ENCODE results near the gene CYP4F3. TPM values are rescaled to one million over a fixed set of nuclear protein-coding genes. Genes with fewer than 3 reads are reported as not detected.
"Not testable (repeated sequence)": the region's sequence is repeated elsewhere in the genome, so short reads cannot be mapped to it uniquely, and the experiment has no call there.

Gene CYP4F3
- total RNA-seq, 1 experiment from 2014 or later = 0.04 TPM

DNA sequence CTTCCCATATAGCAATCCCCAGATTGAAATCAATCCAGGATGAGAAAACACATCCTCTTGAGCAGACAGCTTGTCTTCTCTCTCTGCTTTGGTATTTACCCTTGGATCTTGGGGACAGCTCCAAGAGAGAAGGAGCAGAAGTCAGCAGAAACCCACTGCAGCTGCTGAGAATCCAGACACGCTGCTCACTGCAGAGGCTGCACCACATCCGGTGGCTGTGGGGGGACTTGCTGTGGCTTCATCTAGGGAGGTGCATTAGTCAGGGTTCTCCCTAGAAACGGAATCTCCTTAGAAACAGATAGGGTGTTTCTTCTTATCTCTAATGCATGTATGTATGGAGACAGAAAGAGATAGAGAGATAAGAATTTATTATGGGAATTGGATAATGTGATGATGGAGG is 34.9 kb downstream of the CYP4F3 start:
- TF ChIP-seq MYBL2 (CRISPR knock-in tag; IDR thresholded peaks at IDR 0.05) (no peak), ZBTB21 (CRISPR knock-in tag; IDR thresholded peaks at IDR 0.05; ENCODE audit: borderline replicate concordance) (no peak), ZBTB43 (CRISPR knock-in tag; IDR thresholded peaks at IDR 0.05) (no peak)
- TF ChIP-seq, protein P1, sequence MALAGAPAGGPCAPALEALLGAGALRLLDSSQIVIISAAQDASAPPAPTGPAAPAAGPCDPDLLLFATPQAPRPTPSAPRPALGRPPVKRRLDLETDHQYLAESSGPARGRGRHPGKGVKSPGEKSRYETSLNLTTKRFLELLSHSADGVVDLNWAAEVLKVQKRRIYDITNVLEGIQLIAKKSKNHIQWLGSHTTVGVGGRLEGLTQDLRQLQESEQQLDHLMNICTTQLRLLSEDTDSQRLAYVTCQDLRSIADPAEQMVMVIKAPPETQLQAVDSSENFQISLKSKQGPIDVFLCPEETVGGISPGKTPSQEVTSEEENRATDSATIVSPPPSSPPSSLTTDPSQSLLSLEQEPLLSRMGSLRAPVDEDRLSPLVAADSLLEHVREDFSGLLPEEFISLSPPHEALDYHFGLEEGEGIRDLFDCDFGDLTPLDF (CRISPR knock-in tag; IDR thresholded peaks at IDR 0.05) = no peak
- peaks cover 23% of the 10 kb centered on the region for H3K27me3 Mint-ChIP-seq (ENCODE audit: low read depth)
- ATAC-seq (no peak), DNase-seq (ENCODE audit: low spot score) (no peak)
- no peak overlapping the region for H3K27ac Mint-ChIP-seq
- no peaks in the 10 kb centered on the region for H3K4me1 Mint-ChIP-seq
- no peak overlapping the region for H3K4me3 Mint-ChIP-seq
- POLR2A ChIA-PET = no interaction called here
- CTCF ChIA-PET = no interaction called here
- H3K9me3 Mint-ChIP-seq = peaks cover 76% of the 10 kb centered on the region
- H3K36me3 Mint-ChIP-seq = peaks cover 48% of the 10 kb centered on the region

DNA sequence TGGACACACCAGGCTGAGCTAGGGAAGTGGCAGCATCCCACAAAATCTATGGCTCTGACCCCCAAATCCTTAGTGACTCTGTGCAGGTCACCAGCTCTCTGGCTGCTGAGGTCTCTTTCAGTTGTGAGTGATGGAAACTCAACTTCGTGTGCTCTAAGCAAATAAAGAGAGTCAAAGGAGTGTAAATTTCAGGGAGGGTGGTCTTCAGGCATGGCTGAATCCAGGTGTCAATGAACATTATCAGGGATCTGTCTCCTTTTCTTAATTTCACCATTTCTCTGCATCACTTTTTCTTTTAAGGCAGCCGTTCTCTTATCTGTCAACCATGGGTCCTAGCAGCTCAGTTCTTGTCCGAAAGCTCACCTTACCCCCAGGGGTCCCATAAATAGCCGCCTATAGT is 38.4 kb downstream of the CYP4F3 start:
- no peak for ATAC-seq
- Mint-ChIP-seq H3K36me3 (peaks cover 71% of the 10 kb centered on the region), H3K4me1 (no peaks in the 10 kb centered on the region), H3K27ac (no peak overlapping the region), H3K27me3 (ENCODE audit: low read depth) (peaks cover 31% of the 10 kb centered on the region), H3K4me3 (no peak overlapping the region), H3K9me3 (peaks cover 89% of the 10 kb centered on the region)
- POLR2A ChIA-PET = no interaction called here
- no peak for DNase-seq (ENCODE audit: low spot score)
- TF ChIP-seq ATF1 (CRISPR knock-in tag; IDR thresholded peaks at IDR 0.05) (no peak), SP1 (CRISPR knock-in tag; conservative IDR thresholded peaks at IDR 0.05) (no peak), ZNF423 (CRISPR knock-in tag; IDR thresholded peaks at IDR 0.05) (no peak), ATF2 (CRISPR knock-in tag; IDR thresholded peaks at IDR 0.05; ENCODE audit: borderline replicate concordance, low read depth) (no peak), PRRX2 (CRISPR knock-in tag; IDR thresholded peaks at IDR 0.05) (no peak), GTF2I (CRISPR knock-in tag; conservative IDR thresholded peaks at IDR 0.05) (no peak), CREB1 (CRISPR knock-in tag; IDR thresholded peaks at IDR 0.05) (no peak), NFYB (CRISPR knock-in tag; conservative IDR thresholded peaks at IDR 0.05; ENCODE audit: low read depth) (no peak), ZNF138 (CRISPR knock-in tag; conservative IDR thresholded peaks at IDR 0.05) (no peak), ERG (CRISPR knock-in tag; IDR thresholded peaks at IDR 0.05) (no peak), USF1 (CRISPR knock-in tag; IDR thresholded peaks at IDR 0.05) (no peak), STAT6 (CRISPR knock-in tag; conservative IDR thresholded peaks at IDR 0.05; ENCODE audit: low read depth) (no peak), ZNF671 (CRISPR knock-in tag; IDR thresholded peaks at IDR 0.05) (no peak), MYBL2 (CRISPR knock-in tag; IDR thresholded peaks at IDR 0.05) (no peak), FOXJ3 (CRISPR knock-in tag; IDR thresholded peaks at IDR 0.05; ENCODE audit: borderline replicate concordance) (no peak), ELF4 (CRISPR knock-in tag; IDR thresholded peaks at IDR 0.05; ENCODE audit: low read depth) (no peak)
- TF ChIP-seq, protein P2, sequence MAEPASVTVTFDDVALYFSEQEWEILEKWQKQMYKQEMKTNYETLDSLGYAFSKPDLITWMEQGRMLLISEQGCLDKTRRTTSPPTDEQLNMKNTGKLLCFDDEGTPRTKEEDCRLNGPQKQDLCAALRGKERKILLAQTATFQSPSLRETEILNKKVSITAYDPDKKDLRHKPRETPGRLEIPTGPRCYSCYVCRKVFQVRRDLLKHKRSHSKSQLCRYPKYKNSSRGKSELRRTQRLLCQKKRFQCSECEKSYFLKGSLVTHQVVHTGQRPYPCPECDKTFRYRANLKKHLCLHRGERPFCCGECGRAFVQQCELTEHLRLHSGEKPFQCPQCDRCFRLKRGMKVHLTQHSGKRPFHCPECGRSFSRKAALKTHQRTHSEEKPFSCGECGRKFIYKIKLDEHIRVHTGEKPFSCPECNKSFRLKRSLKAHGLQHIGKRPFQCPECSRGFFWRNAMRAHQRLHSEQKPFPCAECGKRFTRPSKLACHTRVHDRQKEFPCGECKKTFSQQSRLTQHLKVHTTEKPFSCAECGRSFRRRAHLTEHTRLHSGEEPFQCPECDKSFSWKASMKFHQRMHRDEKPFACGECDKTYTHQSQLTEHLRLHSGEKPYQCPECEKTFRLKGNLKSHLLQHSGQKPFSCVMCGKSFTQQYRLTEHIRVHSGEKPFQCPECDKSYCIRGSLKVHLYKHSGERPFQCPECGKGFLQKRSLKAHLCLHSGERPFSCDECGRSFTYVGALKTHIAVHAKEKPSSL (CRISPR knock-in tag; conservative IDR thresholded peaks at IDR 0.05) = no peak
- CTCF ChIA-PET = no interaction called here

- ATAC-seq; H3K4me1 Mint-ChIP-seq; H3K27ac Mint-ChIP-seq; CTCF ChIA-PET; H3K4me3 Mint-ChIP-seq; POLR2A ChIA-PET; DNase-seq (ENCODE audit: low spot score): not testable (repeated sequence)
- Mint-ChIP-seq H3K27me3 (ENCODE audit: low read depth) (peaks cover 35% of the 10 kb centered on the region), H3K36me3 (peaks cover 71% of the 10 kb centered on the region), H3K9me3 (peaks cover 90% of the 10 kb centered on the region)
These were observed 39.2 kb downstream of the CYP4F3 start for GRCh38 chr19:15679865-15680264.
